Fibroblast of skin of back (primary cell): ENCODE results near the gene POU4F1. TPM values are rescaled to one million over a fixed set of nuclear protein-coding genes. Genes with fewer than 3 reads are reported as not detected.
"Not testable (repeated sequence)": the region's sequence is repeated elsewhere in the genome, so short reads cannot be mapped to it uniquely, and the experiment has no call there.

Source experiments
- DNase-seq: peaks from one replicate; pipeline ENCODE4 v3.0.0-alpha.2; 2013
- polyA plus RNA-seq, 2 experiments: library from polyadenylated mRNA; unstranded; fragments of 120-200 nt; gene quantifications; one replicate each; pipeline ENCODE4 v1.2.1, GENCODE V29; 2013; ENCODE audit not compliant: insufficient read length in 2 of 2

The POU4F1 gene
- polyA plus RNA-seq (2013, experiment 1 of 2; ENCODE audit: insufficient read length): 0.02 TPM
- not detected for polyA plus RNA-seq (2013, experiment 2 of 2; ENCODE audit: insufficient read length)

- DNase-seq: no peak
These were observed at the start of gene POU4F1 for GRCh38 chr13:78603240-78603957. Gene POU4F1 (minus strand): TSS chr13:78603552. CDS start chr13:78603326, 226 bp downstream.

- DNase-seq: no peak
These were observed 49.3 kb upstream of the POU4F1 start for GRCh38 chr13:78652651-78653050.

- no peak for DNase-seq
These were observed 47.3 kb upstream of the POU4F1 start for GRCh38 chr13:78650717-78651083.

- DNase-seq: no peak
These were observed 46.8 kb upstream of the POU4F1 start for GRCh38 chr13:78649997-78650716.

GRCh38 chr13:78647109-78647678 is 43.8 kb upstream of the POU4F1 start:
- DNase-seq: not testable (repeated sequence)

- DNase-seq: no peak
These were observed 34.9 kb upstream of the POU4F1 start for GRCh38 chr13:78638216-78638615.

- no peak for DNase-seq
These were observed 33.1 kb upstream of the POU4F1 start for GRCh38 chr13:78636495-78636894.

- no peak for DNase-seq
These were observed 29.6 kb upstream of the POU4F1 start for GRCh38 chr13:78632996-78633395.

GRCh38 chr13:78631077-78631476 is 27.7 kb upstream of the POU4F1 start:
- no peak for DNase-seq

GRCh38 chr13:78630511-78630910 is 27.2 kb upstream of the POU4F1 start:
- DNase-seq: no peak

GRCh38 chr13:78625384-78625783 is 22.0 kb upstream of the POU4F1 start:
- DNase-seq: no peak

GRCh38 chr13:78623132-78623531 is 19.8 kb upstream of the POU4F1 start:
- DNase-seq: no peak

GRCh38 chr13:78620936-78621470 is 17.7 kb upstream of the POU4F1 start:
- DNase-seq: no peak

GRCh38 chr13:78618411-78618810 is 15.1 kb upstream of the POU4F1 start:
- no peak for DNase-seq

GRCh38 chr13:78611040-78611439 is 7.7 kb upstream of the POU4F1 start:
- DNase-seq: no peak

GRCh38 chr13:78610381-78610883 is 7.1 kb upstream of the POU4F1 start:
- DNase-seq: no peak

- no peak for DNase-seq
These were observed 6.3 kb upstream of the POU4F1 start for GRCh38 chr13:78609464-78610205.

GRCh38 chr13:78608688-78609463 is 5.5 kb upstream of the POU4F1 start:
- DNase-seq: no peak

GRCh38 chr13:78608252-78608687 is 4.9 kb upstream of the POU4F1 start:
- no peak for DNase-seq

GRCh38 chr13:78607409-78608251 is 4.3 kb upstream of the POU4F1 start:
- DNase-seq: no peak
